HL-60 (cell line): Measurements from ENCODE around the gene PELI2.

ENCODE experiments used
- CTCF ChIP-seq: IDR thresholded peaks from one replicate; pipeline ENCODE4 v1.5.1; 2011; ENCODE audit warnings: low read length, control low read depth, inconsistent platforms; ENCODE audit not compliant: insufficient read depth
- POLR2AphosphoS5 ChIP-seq: IDR thresholded peaks from 2 replicates; pipeline ENCODE4 v1.6.1; 2012; ENCODE audit warnings: low read depth

DNA sequence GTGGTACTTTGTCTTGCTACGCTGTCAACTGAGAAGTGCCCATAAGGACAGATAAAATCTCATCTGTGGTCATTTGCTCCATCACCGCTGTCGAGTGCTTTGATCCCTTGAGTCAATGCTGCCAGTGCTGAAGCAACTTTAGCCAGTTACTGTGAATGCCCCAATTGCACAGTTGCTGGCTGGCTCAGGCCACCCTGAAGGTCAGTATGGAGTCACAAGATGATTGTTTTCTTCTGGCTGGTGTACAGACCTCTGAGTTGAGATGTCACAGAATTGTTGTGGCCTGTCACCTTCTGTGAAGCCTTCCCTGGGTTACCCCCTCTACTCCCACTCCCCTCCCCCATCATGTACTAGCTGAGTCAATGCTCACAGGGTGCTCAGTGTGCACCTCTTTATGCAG is 92.9 kb downstream of the PELI2 start:
- no peak for TF ChIP-seq CTCF
- no peak for TF ChIP-seq POLR2AphosphoS5
